ENCODE results near the gene FTO.

DNA sequence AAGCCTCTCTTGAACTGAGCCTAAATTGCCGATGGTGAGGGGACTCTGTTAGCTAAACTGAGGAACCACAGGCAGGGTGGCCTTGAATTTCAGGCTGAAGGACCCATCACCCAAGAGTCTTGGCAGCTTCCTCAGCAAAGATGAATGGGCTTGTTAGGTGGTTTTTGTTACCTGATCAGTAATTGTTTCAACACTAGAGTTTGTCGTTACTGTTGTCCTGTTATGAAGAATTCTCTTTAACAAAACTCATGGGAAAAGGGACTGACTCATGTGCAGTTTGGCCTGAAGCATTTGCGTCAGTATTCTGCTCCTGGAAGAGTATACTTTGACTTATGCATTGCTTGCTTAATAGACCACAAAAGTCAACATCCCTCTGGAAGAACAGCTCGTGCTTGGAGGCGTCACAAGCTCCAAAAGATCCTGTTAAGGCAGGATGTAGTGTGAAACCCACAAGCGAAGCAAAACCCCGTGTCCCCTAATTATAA, 376.6 kb downstream of the FTO start:
- no peak for TF ChIP-seq POLR2A (IDR thresholded peaks at IDR 0.05)
- TF ChIP-seq, protein P1, sequence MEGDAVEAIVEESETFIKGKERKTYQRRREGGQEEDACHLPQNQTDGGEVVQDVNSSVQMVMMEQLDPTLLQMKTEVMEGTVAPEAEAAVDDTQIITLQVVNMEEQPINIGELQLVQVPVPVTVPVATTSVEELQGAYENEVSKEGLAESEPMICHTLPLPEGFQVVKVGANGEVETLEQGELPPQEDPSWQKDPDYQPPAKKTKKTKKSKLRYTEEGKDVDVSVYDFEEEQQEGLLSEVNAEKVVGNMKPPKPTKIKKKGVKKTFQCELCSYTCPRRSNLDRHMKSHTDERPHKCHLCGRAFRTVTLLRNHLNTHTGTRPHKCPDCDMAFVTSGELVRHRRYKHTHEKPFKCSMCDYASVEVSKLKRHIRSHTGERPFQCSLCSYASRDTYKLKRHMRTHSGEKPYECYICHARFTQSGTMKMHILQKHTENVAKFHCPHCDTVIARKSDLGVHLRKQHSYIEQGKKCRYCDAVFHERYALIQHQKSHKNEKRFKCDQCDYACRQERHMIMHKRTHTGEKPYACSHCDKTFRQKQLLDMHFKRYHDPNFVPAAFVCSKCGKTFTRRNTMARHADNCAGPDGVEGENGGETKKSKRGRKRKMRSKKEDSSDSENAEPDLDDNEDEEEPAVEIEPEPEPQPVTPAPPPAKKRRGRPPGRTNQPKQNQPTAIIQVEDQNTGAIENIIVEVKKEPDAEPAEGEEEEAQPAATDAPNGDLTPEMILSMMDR (IDR thresholded peaks at IDR 0.05) = no peak

Measured in thyroid gland (tissue), 4 donors.